ENCODE measurements around the gene WDR4. TPM values are rescaled to one million over a fixed set of nuclear protein-coding genes. Genes with fewer than 3 reads are reported as not detected.
"Not testable (repeated sequence)": the region's sequence is repeated elsewhere in the genome, so short reads cannot be mapped to it uniquely, and the experiment has no call there.

WDR4 gene
- total and polyA plus RNA-seq, 12 donors = 3.7 to 9.8 (median 4.5) TPM

GRCh38 chr21:42820616-42821465 is 58.5 kb downstream of the WDR4 start:
- Histone ChIP-seq H3K4me3 (no peak overlapping the region), H3K27ac (no peak overlapping the region), H3K9me3 (peaks cover 0 to 4% (median 0%) of the 10 kb centered on the region in 11 donors), H3K4me1 (no peaks in the 10 kb centered on the region), H3K36me3 (no peaks in the 10 kb centered on the region), H3K27me3 (peaks cover 0 to 32% (median 9%) of the 10 kb centered on the region in 7 donors)
- WGBS, 2 donors = 86 to 91% methylated on average over 8 of the region's 8 CpGs
- DNase-seq = no peak
- intact Hi-C loops (cut with DNase I) = loop anchor here in 2 of 10 donors (2.0 to 5.0 kb wide), 2 partner anchors 224 to 228 kb away; no protein-coding TSS in a partner anchor
- no peak for ATAC-seq
- TF ChIP-seq CTCF (IDR thresholded peaks at IDR 0.05) = no peak

- intact Hi-C loops (cut with DNase I) = loop anchor here (2.0 to 10.0 kb wide), 7 partner anchors 165 to 228 kb away; partner anchors contain the start of gene PDE9A (in 8 of the 10)
These were observed 59.3 kb downstream of the WDR4 start for GRCh38 chr21:42819861-42820615.

GRCh38 chr21:42818328-42818749 is 61.0 kb downstream of the WDR4 start:
- H3K27me3 ChIP-seq = peaks cover 0 to 28% (median 8%) of the 10 kb centered on the region in 7 donors
- intact Hi-C loops (cut with DNase I) = loop anchor here (1.0 to 10.0 kb wide), 8 partner anchors 164 to 226 kb away; partner anchors contain the start of gene PDE9A (in 8 of the 10)
- ATAC-seq (peak in 7 of 8 donors; percentile 62 to 86 (median 77)), DNase-seq (peak; percentile 23 to 61)
- peaks cover 0 to 19% (median 0%) of the 10 kb centered on the region in 11 donors for H3K9me3 ChIP-seq
- no peak overlapping the region for H3K27ac ChIP-seq
- H3K4me3 ChIP-seq = no peak overlapping the region
- no peaks in the 10 kb centered on the region for H3K36me3 ChIP-seq
- TF ChIP-seq CTCF (IDR thresholded peaks at IDR 0.05) = peak; percentile 79 to 96 (median 91)
- H3K4me1 ChIP-seq = no peaks in the 10 kb centered on the region
- 35 to 48% methylated on average over 2 of the region's 2 CpGs for WGBS, 2 donors

More at GRCh38 chr21:42819861-42820615, 59.3 kb downstream of the WDR4 start:
- Histone ChIP-seq H3K9me3 (peaks cover 0 to 12% (median 0%) of the 10 kb centered on the region in 11 donors), H3K27ac (no peak overlapping the region), H3K4me3 (no peak overlapping the region), H3K27me3 (peaks cover 0 to 32% (median 8%) of the 10 kb centered on the region in 7 donors), H3K4me1 (no peaks in the 10 kb centered on the region), H3K36me3 (no peaks in the 10 kb centered on the region)
- DNase-seq (no peak), ATAC-seq (no peak)
- TF ChIP-seq CTCF (IDR thresholded peaks at IDR 0.05) = no peak
- WGBS, 2 donors = 92 to 98% methylated on average over 7 of the region's 7 CpGs

- no peak overlapping the region for H3K4me3 ChIP-seq
- H3K9me3 ChIP-seq = peaks cover 0 to 19% (median 0%) of the 10 kb centered on the region in 11 donors
- ATAC-seq = no peak
- DNase-seq = no peak
- H3K27me3 ChIP-seq = peaks cover 0 to 19% (median 12%) of the 10 kb centered on the region in 7 donors
- no peaks in the 10 kb centered on the region for H3K36me3 ChIP-seq
- TF ChIP-seq CTCF (IDR thresholded peaks at IDR 0.05) = no peak
- WGBS, 2 donors = 79 to 87% methylated on average over 1 of the region's 1 CpG
- H3K4me1 ChIP-seq = peaks cover 0 to 7% (median 0%) of the 10 kb centered on the region in 9 donors
- H3K27ac ChIP-seq = no peak overlapping the region
- intact Hi-C loops (cut with DNase I) = loop anchor here in 8 of 10 donors (5.0 to 10.0 kb wide), 3 partner anchors 160 to 223 kb away; partner anchors contain the start of gene PDE9A (in 7 of the 8)
These were observed 64.1 kb downstream of the WDR4 start for GRCh38 chr21:42815217-42815616.

- not testable (repeated sequence) for H3K27ac ChIP-seq, DNase-seq, H3K36me3 ChIP-seq, ATAC-seq, H3K4me3 ChIP-seq, H3K4me1 ChIP-seq
- Histone ChIP-seq H3K27me3 (peaks cover 0 to 44% (median 15%) of the 10 kb centered on the region in 7 donors), H3K9me3 (peaks cover 0 to 19% (median 0%) of the 10 kb centered on the region in 11 donors)
- intact Hi-C loops (cut with DNase I) = loop anchor here in 3 of 10 donors (10.0 kb wide), 1 partner anchor 158 kb away; the partner anchor contains the start of gene PDE9A (in 3 of the 3)
- WGBS, 2 donors = 65 to 68% methylated on average over 5 of the region's 5 CpGs
These were observed 66.7 kb downstream of the WDR4 start for GRCh38 chr21:42812528-42813241.

Data from heart right ventricle (tissue), 16 donors.